Stimulated activated CD8-positive, alpha-beta memory T cell treated with anti-CD3 and anti-CD28 coated beads, Interleukin-4, amount 100 ng/mL, for 48 hours (primary cell): Measurements from ENCODE around the gene GYPC.

Experiments used
- DNase-seq: peaks from one replicate; pipeline ENCODE4 v3.0.0-alpha.2; 2020

The GYPC gene

DNA sequence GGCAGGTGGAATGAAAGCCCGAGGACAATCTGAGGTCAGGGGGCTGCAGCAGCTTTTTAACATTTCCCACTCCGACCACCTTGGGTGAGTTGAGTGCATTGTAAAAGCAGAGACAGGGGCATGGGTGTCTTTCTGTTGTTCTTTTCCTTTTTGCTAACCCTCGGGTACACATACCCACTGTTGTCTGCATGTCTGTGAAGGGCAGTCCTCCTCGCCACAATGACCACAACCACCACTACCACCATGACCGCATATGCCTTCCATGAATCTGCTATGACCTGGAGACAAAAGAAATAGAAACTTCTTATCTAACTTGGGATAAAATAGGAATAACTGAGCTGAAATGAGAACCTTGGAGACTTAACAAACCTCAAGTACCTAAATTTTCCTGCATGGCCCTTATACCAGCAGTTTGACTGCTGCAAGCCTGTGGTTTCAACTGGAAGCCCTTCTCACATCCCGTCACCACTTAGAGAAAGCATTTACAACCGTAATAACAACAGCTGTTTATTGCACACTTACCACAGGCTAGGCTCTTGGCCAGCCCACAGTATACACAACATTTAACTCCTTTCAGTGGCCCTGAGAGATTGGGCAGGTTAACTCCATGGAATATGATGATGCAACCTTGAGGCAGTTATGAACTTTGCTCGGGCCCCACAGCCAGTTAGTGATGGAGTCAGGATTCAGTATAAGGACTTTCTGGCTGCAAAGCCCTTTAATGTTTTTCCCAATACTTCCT, 80.3 kb downstream of the GYPC start:
- DNase-seq, result no peak

DNA sequence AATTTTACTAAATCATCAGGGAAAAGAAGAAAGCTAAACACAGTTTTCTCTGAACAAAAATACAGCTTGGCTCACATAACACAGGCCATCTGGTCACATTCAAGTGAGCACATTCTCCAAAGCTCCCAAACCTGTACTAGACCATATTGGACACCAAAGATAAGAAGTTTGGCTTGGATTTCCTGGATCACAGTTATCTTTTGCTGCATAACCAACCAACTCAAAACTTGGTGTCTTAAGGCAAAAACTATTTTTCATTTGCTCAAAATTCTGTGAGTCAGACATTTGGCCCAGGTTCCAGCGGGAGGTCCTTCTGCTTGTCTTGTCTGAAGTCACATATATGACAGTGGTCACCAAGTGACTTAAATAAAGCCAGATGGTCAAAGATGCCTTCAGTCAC, 83.2 kb downstream of the GYPC start:
- DNase-seq, result no peak

DNA sequence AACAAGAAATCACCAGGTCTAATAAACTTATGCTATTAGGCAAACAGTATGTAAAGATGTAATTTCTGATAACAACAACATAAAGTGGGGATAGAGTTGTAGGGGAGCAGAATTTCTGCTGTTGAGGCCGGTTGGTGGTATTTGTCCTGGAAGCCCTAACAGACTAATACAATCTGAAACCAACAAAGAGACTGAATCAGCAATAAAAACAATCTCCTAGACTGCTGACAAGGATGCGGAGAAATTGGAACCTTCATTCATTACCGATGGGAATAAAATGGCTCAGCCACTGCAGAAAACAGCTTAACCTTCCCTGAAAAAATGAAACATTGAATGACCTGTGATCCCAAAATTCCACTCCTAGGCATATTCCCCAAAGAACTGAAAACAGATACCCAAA, 88.7 kb downstream of the GYPC start:
- no peak for DNase-seq
